HG03442 (cell line): Measurements from ENCODE around the gene ENTPD8.

Source experiments
- ATAC-seq: cut with Tn5 transposase; IDR thresholded peaks from one replicate; pipeline ENCODE4 v1.9.1; 2021; ENCODE audit warnings: mild to moderate bottlenecking, moderate library complexity; ENCODE audit not compliant: unreplicated experiment

The ENTPD8 gene

GRCh38 chr9:137448602-137448962, 7.4 kb upstream of the ENTPD8 start:
- no peak for ATAC-seq

GRCh38 chr9:137447722-137448601, 6.8 kb upstream of the ENTPD8 start:
- no peak for ATAC-seq

- ATAC-seq: no peak
Observed at GRCh38 chr9:137446851-137447471, 5.8 kb upstream of the ENTPD8 start.

GRCh38 chr9:137445930-137446431, 4.8 kb upstream of the ENTPD8 start:
- no peak for ATAC-seq

- ATAC-seq: peak; percentile 42
Observed at GRCh38 chr9:137445275-137445807, 4.2 kb upstream of the ENTPD8 start.

- ATAC-seq: no peak
Observed at GRCh38 chr9:137444106-137444790, 3.1 kb upstream of the ENTPD8 start.

- no peak for ATAC-seq
Observed at GRCh38 chr9:137441935-137442321, 771 bp upstream of the ENTPD8 start.

GRCh38 chr9:137439158-137439714, 1.9 kb downstream of the ENTPD8 start:
- ATAC-seq: no peak

GRCh38 chr9:137438591-137439157, 2.5 kb downstream of the ENTPD8 start:
- no peak for ATAC-seq

- ATAC-seq: no peak
Observed at GRCh38 chr9:137437691-137438590, 3.2 kb downstream of the ENTPD8 start.

- no peak for ATAC-seq
Observed at GRCh38 chr9:137436761-137437600, 4.2 kb downstream of the ENTPD8 start.

GRCh38 chr9:137435980-137436760, 5.0 kb downstream of the ENTPD8 start:
- no peak for ATAC-seq

GRCh38 chr9:137435381-137435891, 5.7 kb downstream of the ENTPD8 start:
- ATAC-seq: no peak

GRCh38 chr9:137434498-137435380, 6.4 kb downstream of the ENTPD8 start:
- no peak for ATAC-seq

- no peak for ATAC-seq
Observed at GRCh38 chr9:137433916-137434431, 7.2 kb downstream of the ENTPD8 start.

- no peak for ATAC-seq
Observed at GRCh38 chr9:137433349-137433915, 7.7 kb downstream of the ENTPD8 start.
